Spleen (tissue), 11 donors: ENCODE data around the gene BATF. TPM values are rescaled to one million over a fixed set of nuclear protein-coding genes. Genes with fewer than 3 reads are reported as not detected.

Experiments used
- DNase-seq: peaks from one replicate; pipeline ENCODE4 v3.0.0-alpha.2; 2020
- H3K27ac ChIP-seq, 8 donors: fragments of 200-600 bp; sonication (generic) in 7 of 8; 1 replicate in 4 of 8; 2 replicates in 4 of 8; pipeline versions ENCODE4 v1.5.0 to v1.8.0; 2016 to 2021; ENCODE audit warnings: inconsistent platforms in 4 of 8, mild to moderate bottlenecking in 4 of 8, moderate library complexity in 1 of 8
- H3K27me3 ChIP-seq, 7 donors: fragments of 200-600 bp; sonication (generic) in 6 of 7; replicated peaks in 1 of 7; 1 replicate in 4 of 7; 2 replicates in 3 of 7; pipeline versions ENCODE4 v1.5.0 to v1.8.0; 2016 to 2021; ENCODE audit warnings: inconsistent platforms in 3 of 7, mild to moderate bottlenecking in 1 of 7
- H3K36me3 ChIP-seq, 6 donors: fragments of 200-600 bp; sonication (generic) in 5 of 6; 1 replicate in 4 of 6; 2 replicates in 2 of 6; pipeline versions ENCODE4 v1.5.0 to v1.8.0; 2016 to 2021; ENCODE audit warnings: inconsistent platforms in 2 of 6
- H3K4me1 ChIP-seq, 6 donors: fragments of 200-600 bp; sonication (generic) in 5 of 6; 1 replicate in 3 of 6; 2 replicates in 3 of 6; pipeline versions ENCODE4 v1.5.0 to v1.8.0; 2016 to 2021; ENCODE audit warnings: inconsistent platforms in 3 of 6
- H3K4me3 ChIP-seq, 8 donors: fragments of 200-600 bp; sonication (generic) in 7 of 8; 1 replicate in 4 of 8; 2 replicates in 4 of 8; pipeline versions ENCODE4 v1.5.0 to v1.8.0; 2016 to 2021; ENCODE audit warnings: inconsistent platforms in 4 of 8, mild to moderate bottlenecking in 4 of 8, moderate library complexity in 2 of 8
- H3K9me3 ChIP-seq, 8 donors: fragments of 200-600 bp; sonication (generic) in 7 of 8; 1 replicate in 4 of 8; 2 replicates in 4 of 8; pipeline versions ENCODE4 v1.5.0 to v1.8.0; 2016 to 2021; ENCODE audit warnings: inconsistent platforms in 4 of 8
- CTCF ChIP-seq, 11 experiments: fragments of 200-600 bp in 7 of 11; fragments of 450-650 bp in 4 of 11; sonication (generic) in 4 of 11; IDR thresholded peaks in 8 of 11; conservative IDR thresholded peaks in 3 of 11; 1 replicate in 7 of 11; 2 replicates in 4 of 11; pipeline versions ENCODE4 v1.4.0 to v1.8.0; 2016 to 2021; ENCODE audit warnings: antibody characterized with exemption in 11 of 11, inconsistent platforms in 4 of 11, mild to moderate bottlenecking in 1 of 11
- POLR2A ChIP-seq, 3 donors: fragments of 450-650 bp; IDR thresholded peaks; one replicate each; pipeline ENCODE4 v1.5.1; 2017; ENCODE audit warnings: antibody characterized with exemption in 3 of 3, mild to moderate bottlenecking in 1 of 3
- POLR2AphosphoS5 ChIP-seq, 3 donors: sonication (generic); formaldehyde crosslinking; IDR thresholded peaks; one replicate each; pipeline ENCODE4 v1.5.1; 2017; ENCODE audit warnings: antibody characterized with exemption in 3 of 3
- WGBS, 5 donors: extraction: QIAGEN DNeasy Blood & Tissue Kit in 3 of 5; methylation state at CpG; one replicate each; pipeline versions ENCODE4 v1.1.5 to v1.1.7; 2013 to 2018; 5-methylcytosine and 5-hydroxymethylcytosine counted together
- intact Hi-C: fragments of 100-400 bp; cut with DNase I; formaldehyde crosslinking; loops from one replicate; pipeline ENCODE4 v1.15.0; 2023; ENCODE audit warnings: low total_unique reads
- polyA plus RNA-seq, 3 donors: library from polyadenylated mRNA; stranded (reverse); fragments of 200-250 nt; gene quantifications; one replicate each; pipeline ENCODE4 v1.2.1, GENCODE V29; 2013
- total RNA-seq, 7 donors: library from RNA; depleted of rRNA in 3 of 7; stranded (reverse); fragments of >200 nt in 3 of 7; fragmentation: NEBNext Ultra II Directional in 4 of 7; extraction: Animal tissue kit (Norgen Biotek cat#: 25700) in 4 of 7; gene quantifications; one replicate each; pipeline versions ENCODE4 v1.1.0 to v1.2.1, GENCODE V29; 2016 to 2021
- donor health status: healthy with polysubstance abuse.
- donor health status: DM: no; HTN: no; CAD: no; lungs with moderate emphysema.
- donor health status: DM: no; HTN: no; CAD: no.
- donor health status: Bipolar disorder and iron deficiency.
- donor health status: healthy.
- donor health status: DM: no; HTN: no; CAD: no.
- donor health status: DM: yes; HTN: yes; CAD: no.

The BATF gene
- total and polyA plus RNA-seq, 10 donors = 14.4 to 67.9 (median 41.8) TPM

GRCh38 chr14:75495882-75496281, 26.4 kb upstream of the BATF start:
- H3K27me3 ChIP-seq = no peaks in the 10 kb centered on the region
- H3K36me3 ChIP-seq = no peaks in the 10 kb centered on the region
- no peaks in the 10 kb centered on the region for H3K9me3 ChIP-seq
- no peak for TF ChIP-seq POLR2AphosphoS5 (IDR thresholded peaks at IDR 0.05)
- TF ChIP-seq POLR2A (IDR thresholded peaks at IDR 0.05) = no peak
- no peak for TF ChIP-seq CTCF (IDR thresholded peaks at IDR 0.05 in 8 of 11, conservative IDR thresholded peaks at IDR 0.05 in 3 of 11)
- H3K27ac ChIP-seq = no peak overlapping the region
- no peak for DNase-seq
- WGBS, 5 donors = 61 to 75% (median 70%) methylated on average over 5 of the region's 5 CpGs
- intact Hi-C loops = no loop called here
- H3K4me3 ChIP-seq = no peak overlapping the region
- peaks cover 0 to 23% (median 15%) of the 10 kb centered on the region in 6 donors for H3K4me1 ChIP-seq

- intact Hi-C loops = no loop called here
- 56 to 69% (median 63%) methylated on average over 4 of the region's 4 CpGs for WGBS, 5 donors
- Histone ChIP-seq H3K9me3 (no peaks in the 10 kb centered on the region), H3K27ac (no peak overlapping the region), H3K36me3 (no peaks in the 10 kb centered on the region), H3K27me3 (no peaks in the 10 kb centered on the region), H3K4me1 (peaks cover 0 to 23% (median 15%) of the 10 kb centered on the region in 6 donors), H3K4me3 (no peak overlapping the region)
- TF ChIP-seq CTCF (IDR thresholded peaks at IDR 0.05 in 8 of 11, conservative IDR thresholded peaks at IDR 0.05 in 3 of 11) (no peak), POLR2A (IDR thresholded peaks at IDR 0.05) (no peak), POLR2AphosphoS5 (IDR thresholded peaks at IDR 0.05) (no peak)
- DNase-seq = no peak
Measured at GRCh38 chr14:75496755-75497154, 25.5 kb upstream of the BATF start.

GRCh38 chr14:75497191-75497590, 25.1 kb upstream of the BATF start:
- WGBS, 5 donors = 19 to 74% (median 34%) methylated on average over 4 of the region's 4 CpGs
- H3K36me3 ChIP-seq = no peaks in the 10 kb centered on the region
- no peak overlapping the region for H3K4me3 ChIP-seq

GRCh38 chr14:75497701-75498100, 24.6 kb upstream of the BATF start:
- Histone ChIP-seq H3K4me1 (peaks cover 0 to 23% (median 15%) of the 10 kb centered on the region in 6 donors), H3K27ac (no peak overlapping the region), H3K4me3 (no peak overlapping the region), H3K27me3 (no peaks in the 10 kb centered on the region), H3K9me3 (no peaks in the 10 kb centered on the region), H3K36me3 (no peaks in the 10 kb centered on the region)
- WGBS, 5 donors = 79 to 90% (median 88%) methylated on average over 11 of the region's 11 CpGs
- no peak for DNase-seq
- TF ChIP-seq POLR2AphosphoS5 (IDR thresholded peaks at IDR 0.05) (no peak), POLR2A (IDR thresholded peaks at IDR 0.05) (no peak), CTCF (IDR thresholded peaks at IDR 0.05 in 8 of 11, conservative IDR thresholded peaks at IDR 0.05 in 3 of 11) (no peak)
- intact Hi-C loops = no loop called here

More at GRCh38 chr14:75497191-75497590, 25.1 kb upstream of the BATF start:
- H3K27me3 ChIP-seq = no peaks in the 10 kb centered on the region
- TF ChIP-seq POLR2A (IDR thresholded peaks at IDR 0.05) (no peak), POLR2AphosphoS5 (IDR thresholded peaks at IDR 0.05) (no peak), CTCF (IDR thresholded peaks at IDR 0.05 in 8 of 11, conservative IDR thresholded peaks at IDR 0.05 in 3 of 11) (no peak)
- intact Hi-C loops = no loop called here
- no peaks in the 10 kb centered on the region for H3K9me3 ChIP-seq
- DNase-seq = no peak
- H3K4me1 ChIP-seq = peaks cover 0 to 23% (median 15%) of the 10 kb centered on the region in 6 donors
- H3K27ac ChIP-seq = no peak overlapping the region
